Hematopoietic multipotent progenitor cell (in vitro differentiated cells): Measurements from ENCODE around the gene NEIL3. TPM values are rescaled to one million over a fixed set of nuclear protein-coding genes. Genes with fewer than 3 reads are reported as not detected.

ENCODE experiments used
- DNase-seq, 3 donors: peaks; one replicate each; pipeline ENCODE4 v3.0.0-alpha.2; 2011 to 2015; ENCODE audit warnings: low read depth in 2 of 3, low spot score in 2 of 3
- total RNA-seq: library from RNA; depleted of rRNA; stranded (reverse); fragments of >200 nt; gene quantifications from one replicate; pipeline ENCODE4 v1.2.3, GENCODE V29; 2012

NEIL3 gene
- total RNA-seq, 1 donor = 1.3 TPM

GRCh38 chr4:177404986-177405385 lies 95.3 kb downstream of the NEIL3 start:
- DNase-seq = no peak

GRCh38 chr4:177405508-177405907 lies 95.8 kb downstream of the NEIL3 start:
- DNase-seq = no peak

GRCh38 chr4:177408023-177408422 lies 98.3 kb downstream of the NEIL3 start:
- no peak for DNase-seq

GRCh38 chr4:177410566-177410965 lies 100.9 kb downstream of the NEIL3 start:
- DNase-seq = no peak

GRCh38 chr4:177411996-177412395 lies 102.3 kb downstream of the NEIL3 start:
- no peak for DNase-seq

Other genes with a start within 250 kb of the NEIL3 start
- gene AGA, start 132.6 kb downstream of the NEIL3 start, total RNA-seq = 29.1 TPM